Measurements from ENCODE around the gene HIVEP3. TPM values are rescaled to one million over a fixed set of nuclear protein-coding genes. Genes with fewer than 3 reads are reported as not detected.

HIVEP3 gene
- total RNA-seq, 1 donor from 2014 or later, result 11.6 TPM

- TF ChIP-seq CTCF (IDR thresholded peaks at IDR 0.05), result no peak
- no peaks in the 10 kb centered on the region for H3K4me1 ChIP-seq
- intact Hi-C loops (cut with DNase I), result no loop called here
- H3K4me3 ChIP-seq, result no peak overlapping the region
- H3K36me3 ChIP-seq, result no peaks in the 10 kb centered on the region
- no peaks in the 10 kb centered on the region for H3K9me3 ChIP-seq
- H3K27ac ChIP-seq, result no peak overlapping the region
- ATAC-seq (no peak), DNase-seq (no peak)
- H3K27me3 ChIP-seq (ENCODE audit: low read depth), result no peaks in the 10 kb centered on the region
Measured at GRCh38 chr1:41710980-41711379, 207.7 kb downstream of the HIVEP3 start.

GRCh38 chr1:41709873-41710272, 208.8 kb downstream of the HIVEP3 start:
- ATAC-seq (no peak), DNase-seq (no peak)
- H3K27ac ChIP-seq, result no peak overlapping the region
- no peaks in the 10 kb centered on the region for H3K4me1 ChIP-seq
- no peaks in the 10 kb centered on the region for H3K36me3 ChIP-seq
- H3K4me3 ChIP-seq, result no peak overlapping the region
- H3K9me3 ChIP-seq, result no peaks in the 10 kb centered on the region
- intact Hi-C loops (cut with DNase I), result no loop called here
- H3K27me3 ChIP-seq (ENCODE audit: low read depth), result no peaks in the 10 kb centered on the region
- no peak for TF ChIP-seq CTCF (IDR thresholded peaks at IDR 0.05)

GRCh38 chr1:41709331-41709730, 209.4 kb downstream of the HIVEP3 start:
- H3K27ac ChIP-seq, result no peak overlapping the region
- no peak for DNase-seq
- no peaks in the 10 kb centered on the region for H3K36me3 ChIP-seq
- no peaks in the 10 kb centered on the region for H3K4me1 ChIP-seq
- ATAC-seq, result no peak
- no peak for TF ChIP-seq CTCF (IDR thresholded peaks at IDR 0.05)
- no peaks in the 10 kb centered on the region for H3K9me3 ChIP-seq
- intact Hi-C loops (cut with DNase I), result no loop called here
- no peaks in the 10 kb centered on the region for H3K27me3 ChIP-seq (ENCODE audit: low read depth)
- no peak overlapping the region for H3K4me3 ChIP-seq

- H3K4me3 ChIP-seq, result no peak overlapping the region
- H3K9me3 ChIP-seq, result no peaks in the 10 kb centered on the region
- H3K36me3 ChIP-seq, result no peaks in the 10 kb centered on the region
- intact Hi-C loops (cut with DNase I), result no loop called here
- H3K27ac ChIP-seq, result no peak overlapping the region
- no peak for TF ChIP-seq CTCF (IDR thresholded peaks at IDR 0.05)
- H3K27me3 ChIP-seq (ENCODE audit: low read depth), result no peaks in the 10 kb centered on the region
- no peak for DNase-seq
- no peak for ATAC-seq
- H3K4me1 ChIP-seq, result no peaks in the 10 kb centered on the region
Measured at GRCh38 chr1:41708332-41708731, 210.4 kb downstream of the HIVEP3 start.

DNA sequence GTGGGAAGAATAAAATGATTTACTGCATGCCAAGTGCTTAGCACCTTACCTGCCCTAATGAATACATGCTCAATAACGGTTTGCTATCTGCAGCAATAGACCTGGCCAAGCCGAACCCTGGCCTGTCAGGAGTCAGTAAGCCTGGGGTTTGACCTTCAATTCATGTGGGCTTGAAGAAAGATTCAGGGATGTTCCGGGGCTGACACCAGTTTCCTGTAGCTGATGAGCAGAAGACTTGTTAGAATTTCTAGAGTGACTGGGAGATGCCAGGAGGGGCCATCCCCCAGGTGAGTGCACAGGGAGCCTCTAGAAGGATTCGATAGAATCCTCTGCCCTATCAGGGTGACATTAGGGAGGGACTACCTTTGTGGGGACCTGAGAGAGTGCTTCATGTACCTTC, 210.9 kb downstream of the HIVEP3 start:
- no peaks in the 10 kb centered on the region for H3K27me3 ChIP-seq (ENCODE audit: low read depth)
- DNase-seq, result no peak
- intact Hi-C loops (cut with DNase I), result no loop called here

More for the DNA sequence above, 210.9 kb downstream of the HIVEP3 start:
- Histone ChIP-seq H3K4me1 (no peaks in the 10 kb centered on the region), H3K27ac (no peak overlapping the region), H3K36me3 (no peaks in the 10 kb centered on the region), H3K4me3 (no peak overlapping the region), H3K9me3 (no peaks in the 10 kb centered on the region)
- no peak for TF ChIP-seq CTCF (IDR thresholded peaks at IDR 0.05)
- ATAC-seq, result no peak
